Activated CD4-positive, alpha-beta T cell treated with anti-CD3 and anti-CD28 coated beads, Interleukin-2, amount 50 U/mL, for 1 hour (primary cell): ENCODE data around the gene EFNA5.
"Not testable (repeated sequence)": the region's sequence is repeated elsewhere in the genome, so short reads cannot be mapped to it uniquely, and the experiment has no call there.

ENCODE experiments used
- DNase-seq: peaks from one replicate; pipeline ENCODE4 v3.0.0-alpha.2; 2020

The EFNA5 gene

GRCh38 chr5:107514305-107514704 lies 156.4 kb downstream of the EFNA5 start:
- DNase-seq = no peak

GRCh38 chr5:107513337-107514085 lies 157.2 kb downstream of the EFNA5 start:
- DNase-seq = no peak

- no peak for DNase-seq
Observed at GRCh38 chr5:107512029-107512428, 158.7 kb downstream of the EFNA5 start.

GRCh38 chr5:107510125-107510524 lies 160.6 kb downstream of the EFNA5 start:
- no peak for DNase-seq

- DNase-seq = no peak
Observed at GRCh38 chr5:107508097-107508496, 162.6 kb downstream of the EFNA5 start.

GRCh38 chr5:107505763-107506534 lies 164.8 kb downstream of the EFNA5 start:
- no peak for DNase-seq

DNA sequence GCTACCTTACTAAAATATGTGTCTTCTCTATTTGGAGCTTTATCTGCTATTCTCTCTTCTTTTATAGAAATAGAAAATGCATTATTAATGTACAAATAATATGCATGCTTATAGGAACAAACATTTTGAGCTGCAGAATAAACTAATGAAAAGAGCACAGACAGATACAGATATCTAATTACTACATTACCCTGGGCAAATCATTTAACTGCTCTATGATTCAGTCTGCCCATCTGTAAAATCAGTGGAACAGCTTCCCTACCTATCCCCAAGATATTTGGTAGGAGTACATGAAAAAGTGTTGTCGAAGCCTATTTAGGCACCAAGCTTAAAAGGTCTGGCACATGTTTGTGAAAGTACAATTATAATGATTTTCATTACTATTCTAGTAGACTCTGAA lies 166.3 kb downstream of the EFNA5 start:
- DNase-seq = no peak

DNA sequence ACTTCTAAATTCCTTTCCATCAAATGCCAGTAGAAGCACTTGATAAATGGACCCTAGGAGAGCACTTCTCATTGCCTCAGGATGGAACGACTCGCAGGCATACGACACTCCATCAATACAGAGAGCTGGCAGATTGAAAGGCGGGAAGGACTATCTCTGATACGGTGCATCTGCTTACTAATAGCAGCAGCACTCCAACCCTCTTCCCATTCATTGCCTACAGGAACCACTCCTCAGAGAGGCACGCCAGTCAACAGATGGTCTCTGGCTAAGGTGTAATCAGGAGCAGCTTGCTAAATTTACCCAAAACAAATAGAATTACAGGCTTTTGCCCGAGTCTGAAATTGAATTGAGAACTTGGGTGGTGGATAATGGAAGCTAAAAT lies 168.1 kb downstream of the EFNA5 start:
- no peak for DNase-seq

DNA sequence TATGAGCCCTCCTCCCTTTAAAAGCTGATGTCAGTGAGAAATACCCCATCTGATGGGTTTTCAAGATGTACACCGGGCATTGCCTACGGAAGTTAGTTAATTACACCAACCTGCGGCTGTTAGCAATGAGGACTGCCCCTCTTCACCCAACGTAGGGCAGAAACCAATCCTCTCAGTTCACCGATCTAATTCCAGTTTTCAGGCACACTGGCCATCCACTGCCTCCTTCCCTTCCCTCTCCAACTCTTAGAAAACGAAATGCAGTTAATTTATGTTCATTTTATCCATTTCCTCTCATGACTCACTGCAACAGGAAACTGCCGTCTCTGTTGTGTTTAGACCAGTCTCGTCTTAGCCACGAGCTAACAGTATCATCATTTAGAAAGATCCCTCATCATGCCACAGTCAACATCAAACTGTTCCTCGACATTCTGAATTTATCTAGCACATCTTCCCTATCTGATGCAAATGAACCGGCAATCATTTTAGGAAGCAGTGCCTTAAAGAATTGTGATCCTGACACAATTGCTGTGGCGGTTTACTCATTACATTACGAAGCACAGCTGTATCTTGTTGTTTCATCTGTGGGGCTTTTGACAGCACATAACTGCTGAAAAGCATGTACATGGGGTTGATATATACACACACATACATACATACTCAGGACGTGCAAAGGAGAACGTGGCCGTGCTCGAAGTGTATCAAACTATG lies 168.6 kb downstream of the EFNA5 start:
- no peak for DNase-seq

DNA sequence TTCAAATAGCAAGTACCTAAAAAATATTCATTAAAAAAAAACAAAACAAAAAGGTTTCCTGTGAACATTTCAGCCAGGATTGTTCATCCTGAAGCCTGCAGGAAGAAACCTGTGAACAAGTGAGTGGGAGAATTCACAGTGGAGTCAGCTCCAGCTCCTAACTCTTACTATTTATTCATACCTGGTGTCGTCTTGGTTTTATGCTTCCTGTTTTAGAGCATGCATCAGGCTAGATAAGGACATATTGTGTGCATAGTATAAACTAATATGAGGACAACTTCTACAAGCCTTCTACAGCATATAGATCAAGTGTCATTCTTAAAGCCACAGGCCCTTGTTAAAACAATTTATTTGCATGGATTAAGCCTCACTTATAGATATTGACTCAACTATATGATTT lies 169.9 kb downstream of the EFNA5 start:
- no peak for DNase-seq

DNA sequence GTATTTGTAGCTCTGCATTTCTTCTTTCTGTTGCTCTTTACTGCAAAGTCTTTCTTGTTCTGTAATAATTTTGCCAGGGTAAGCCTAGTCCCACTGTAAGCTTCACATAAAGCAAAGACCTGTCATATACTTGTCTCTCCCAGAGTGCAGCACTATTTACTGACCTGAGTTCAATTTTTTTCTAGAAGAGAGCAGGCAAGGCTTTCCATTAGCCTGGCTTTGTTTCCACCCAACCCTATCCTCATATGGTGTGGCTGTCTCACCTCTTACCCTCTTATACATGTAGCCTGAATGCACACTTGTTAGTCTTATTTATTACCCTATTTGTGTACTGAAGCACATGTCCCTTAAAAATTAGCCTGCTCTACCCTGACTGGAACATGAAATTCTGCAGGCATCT lies 170.4 kb downstream of the EFNA5 start:
- DNase-seq = no peak

- DNase-seq = no peak
Observed at GRCh38 chr5:107499776-107500175, 171.0 kb downstream of the EFNA5 start.

DNA sequence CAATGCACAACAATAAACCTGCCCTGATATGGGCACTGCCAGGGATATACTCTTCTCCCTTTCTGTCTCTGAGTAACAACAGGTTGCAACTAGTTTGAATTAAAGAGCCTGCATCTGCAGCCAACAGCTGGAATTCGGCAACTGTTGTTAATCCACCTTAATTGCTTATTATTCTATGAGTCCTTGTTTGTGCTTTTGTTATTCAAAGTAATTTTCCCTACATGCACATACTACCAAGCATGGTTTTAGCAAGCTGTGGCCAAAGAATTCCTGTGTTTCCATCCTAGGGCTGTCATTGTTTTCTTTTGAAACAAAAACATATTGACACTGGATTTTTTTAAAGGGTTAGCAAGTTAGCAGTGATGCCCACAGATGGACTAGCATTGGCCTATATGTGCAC lies 171.5 kb downstream of the EFNA5 start:
- no peak for DNase-seq

- no peak for DNase-seq
Observed at GRCh38 chr5:107496466-107496865, 174.3 kb downstream of the EFNA5 start.

GRCh38 chr5:107494129-107494528 lies 176.6 kb downstream of the EFNA5 start:
- DNase-seq = not testable (repeated sequence)

- no peak for DNase-seq
Observed at GRCh38 chr5:107487056-107487542, 183.6 kb downstream of the EFNA5 start.

DNA sequence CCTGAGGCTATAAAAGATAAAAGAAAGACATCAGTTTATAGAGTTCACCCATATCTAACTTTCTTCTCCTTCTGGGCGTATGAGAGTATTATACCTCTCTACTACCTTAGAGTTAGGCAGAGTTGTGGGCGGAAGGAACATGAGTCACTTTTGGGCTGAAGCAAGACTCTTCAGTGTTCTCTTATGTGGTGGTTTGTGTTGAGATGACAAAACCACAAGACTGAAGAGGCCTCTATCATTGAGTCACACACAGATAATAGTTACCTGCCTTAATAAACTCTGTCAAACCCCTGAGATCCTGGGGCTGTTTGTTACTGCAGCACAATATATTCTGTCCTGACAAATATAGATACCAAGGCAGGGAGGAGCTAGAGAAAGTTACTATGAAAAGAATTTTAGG lies 184.2 kb downstream of the EFNA5 start:
- no peak for DNase-seq

DNA sequence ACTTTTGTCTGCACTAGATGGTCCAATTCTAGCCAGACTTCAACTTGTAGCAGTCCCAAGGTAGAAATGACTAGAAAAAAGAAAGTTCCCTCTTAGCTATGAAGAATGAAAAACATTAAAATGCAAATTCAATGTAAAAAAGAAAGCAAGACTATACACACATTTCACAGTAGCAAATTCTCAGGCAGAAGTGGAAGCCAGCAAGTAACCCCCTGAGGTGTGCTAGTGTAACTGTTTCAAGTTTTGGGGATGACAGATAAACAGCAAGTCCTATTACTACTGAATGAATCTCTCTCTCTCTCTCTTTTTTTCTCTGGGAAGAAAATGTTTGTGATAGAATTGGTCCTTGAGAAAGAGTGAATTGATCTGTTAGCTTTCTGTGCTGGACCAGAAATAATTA lies 185.6 kb downstream of the EFNA5 start:
- no peak for DNase-seq

DNA sequence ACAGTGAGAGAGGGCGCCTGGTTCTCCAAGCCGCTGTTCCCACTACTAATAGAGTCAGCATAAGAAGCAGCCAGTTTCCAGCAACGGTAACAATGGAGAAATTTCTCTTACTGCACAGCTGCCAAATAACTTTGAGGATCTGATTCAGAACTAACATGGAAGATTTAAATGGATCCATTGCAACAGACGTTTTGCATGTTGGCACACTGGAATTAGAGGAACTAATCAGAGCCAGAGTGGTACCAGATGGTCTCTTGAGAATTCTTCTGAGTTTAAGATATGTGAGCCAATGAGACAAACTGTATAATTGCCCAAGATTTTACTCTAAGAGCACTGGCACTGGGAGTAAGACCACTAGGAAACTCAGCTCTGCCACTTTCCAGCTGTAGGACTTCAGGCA lies 186.5 kb downstream of the EFNA5 start:
- no peak for DNase-seq

- DNase-seq = no peak
Observed at GRCh38 chr5:107483231-107484024, 187.3 kb downstream of the EFNA5 start.

- no peak for DNase-seq
Observed at GRCh38 chr5:107478068-107478641, 192.6 kb downstream of the EFNA5 start.

DNA sequence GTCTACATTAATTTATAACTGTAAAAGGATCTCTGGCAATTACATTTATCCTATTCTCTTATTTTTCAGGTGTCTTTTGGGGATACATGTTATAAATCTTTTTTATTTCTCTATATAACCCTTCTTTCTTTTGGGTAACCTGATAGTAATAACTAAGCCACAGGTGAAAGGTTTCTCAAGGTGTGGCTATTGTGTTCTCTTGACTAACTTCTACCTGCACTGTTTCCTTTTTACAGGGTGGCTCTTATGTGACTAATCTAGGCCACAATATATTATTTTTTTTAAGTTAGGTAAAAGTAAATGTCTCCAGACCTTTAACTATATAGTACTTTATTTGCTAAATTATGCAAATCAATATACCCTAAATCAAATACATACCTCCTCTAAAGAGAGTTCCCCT lies 193.2 kb downstream of the EFNA5 start:
- no peak for DNase-seq

DNA sequence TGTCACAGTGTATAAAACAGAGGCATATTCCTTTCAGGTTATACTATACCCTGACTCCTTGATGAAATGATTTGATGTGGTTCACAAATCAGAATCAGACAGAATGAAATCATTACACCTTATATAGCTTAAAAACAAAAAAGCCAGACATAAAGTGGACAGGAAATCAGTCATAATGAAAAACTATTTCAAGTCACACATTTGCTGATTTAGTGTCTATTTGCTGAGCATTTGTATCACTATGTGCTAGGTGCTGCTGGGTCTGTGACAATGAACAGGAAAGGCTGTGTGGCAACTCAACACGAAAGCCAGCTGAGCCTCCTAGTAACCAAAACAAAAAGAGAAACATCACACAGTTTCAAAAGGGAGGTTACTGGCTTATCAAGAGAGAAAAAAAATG lies 194.0 kb downstream of the EFNA5 start:
- no peak for DNase-seq
